H1 (cell line): ENCODE measurements around the gene NOL4L. TPM values are rescaled to one million over a fixed set of nuclear protein-coding genes. Genes with fewer than 3 reads are reported as not detected.

ENCODE experiments used
- MAFK ChIP-seq: IDR thresholded peaks from 2 replicates; pipeline ENCODE4 v1.6.1; 2012; ENCODE audit warnings: low read depth, mild to moderate bottlenecking, improper control_type of control experiment, low read length
- SAP30 ChIP-seq: fragments of 300-600 bp; sonication (generic); IDR thresholded peaks from 2 replicates; pipeline ENCODE4 v1.7.1; 2012; ENCODE audit warnings: low read length, moderate library complexity, mild to moderate bottlenecking, inconsistent platforms; ENCODE audit not compliant: insufficient read depth, insufficient replicate concordance
- SUZ12 ChIP-seq: fragments of 200-600 bp; sonication (generic); IDR thresholded peaks from 2 replicates; pipeline ENCODE4 v1.6.1; 2012; ENCODE audit warnings: mild to moderate bottlenecking, inconsistent platforms, low read length, moderate library complexity, mixed read lengths
- polyA plus RNA-seq, 7 experiments: library from polyadenylated mRNA; depleted of rRNA in 3 of 7; stranded (reverse) in 5 of 7; unstranded in 2 of 7; fragments of >200 nt in 5 of 7; fragments of 200-250 nt in 2 of 7; gene quantifications; 1 replicate in 5 of 7; 2 replicates in 1 of 7; 4 replicates in 1 of 7; pipeline versions ENCODE4 v1.2.1 to v1.2.3, GENCODE V29; 2011 to 2013; ENCODE audit warnings: missing spikeins in 2 of 7, mixed read lengths in 2 of 7
- total RNA-seq: library from RNA; stranded (reverse); fragmentation: NEBNext Ultra II Directional; extraction: Animal tissue kit (Norgen Biotek cat#: 25700); gene quantifications from 2 replicates; pipeline ENCODE4 v1.2.1, GENCODE V29; 2021

NOL4L gene
- total and polyA plus RNA-seq, 2 of the 8 experiments (the other 6 are each of a cell fraction or from before 2014, with no cell fraction given): 15.3 to 23.7 TPM

GRCh38 chr20:32535953-32536823 lies 48.9 kb downstream of the NOL4L start (continued):
- no peak for TF ChIP-seq MAFK
- TF ChIP-seq SUZ12: no peak
- TF ChIP-seq SAP30: no peak
